DMS79 treated with DMSO at 0.1 percent for 48 hours (cell line): ENCODE data around the gene GLIS1.

ENCODE experiments used
- DNase-seq: peaks from one replicate; lab custom pipeline; 2025; lab: John Stamatoyannopoulos, UW

GLIS1 gene

DNA sequence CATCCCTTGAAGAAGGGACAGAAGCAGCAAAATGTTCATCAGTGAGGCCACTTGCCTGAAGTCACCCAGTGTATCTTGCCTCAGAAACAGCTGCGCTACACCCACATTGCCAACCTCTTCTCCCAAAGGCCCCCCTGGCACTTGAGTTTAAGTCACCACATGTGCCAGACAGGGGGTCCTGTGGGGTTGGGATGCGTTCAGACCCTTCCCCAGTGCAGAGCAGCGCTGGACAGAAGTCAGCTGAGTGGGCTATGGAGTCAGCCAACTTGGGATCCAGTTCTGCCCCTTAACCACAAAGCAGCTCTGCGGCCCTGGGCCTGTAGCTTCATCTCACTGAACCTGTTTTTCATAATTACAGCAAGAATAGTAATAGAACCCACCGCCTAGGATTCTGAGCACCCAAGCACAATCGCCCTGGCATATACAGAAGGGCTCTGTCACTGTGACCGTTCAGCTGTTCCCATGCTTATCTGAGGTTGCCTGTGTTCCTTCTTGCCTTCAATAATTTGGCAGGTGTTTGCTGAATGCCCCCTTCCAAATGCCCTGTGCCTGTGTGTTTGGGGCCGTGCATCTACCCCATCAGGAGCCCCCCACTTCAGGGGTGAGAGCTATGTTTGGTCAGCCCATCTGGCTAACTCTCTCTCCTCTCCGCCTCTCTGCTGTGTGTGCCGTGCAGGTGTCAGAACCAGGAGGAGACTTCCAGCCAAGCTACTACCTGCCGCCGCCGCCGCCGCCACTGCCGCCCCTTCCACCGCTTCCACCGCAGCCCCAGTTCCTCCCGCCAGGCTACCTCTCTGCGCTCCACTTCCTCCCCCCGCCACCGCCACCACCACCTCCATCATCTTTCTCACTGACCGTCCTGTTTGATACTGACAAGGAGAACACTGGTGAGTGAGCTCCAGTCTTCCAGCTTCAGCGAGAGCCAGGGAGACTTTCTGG, 274.7 kb downstream of the GLIS1 start:
- no peak for DNase-seq

DNA sequence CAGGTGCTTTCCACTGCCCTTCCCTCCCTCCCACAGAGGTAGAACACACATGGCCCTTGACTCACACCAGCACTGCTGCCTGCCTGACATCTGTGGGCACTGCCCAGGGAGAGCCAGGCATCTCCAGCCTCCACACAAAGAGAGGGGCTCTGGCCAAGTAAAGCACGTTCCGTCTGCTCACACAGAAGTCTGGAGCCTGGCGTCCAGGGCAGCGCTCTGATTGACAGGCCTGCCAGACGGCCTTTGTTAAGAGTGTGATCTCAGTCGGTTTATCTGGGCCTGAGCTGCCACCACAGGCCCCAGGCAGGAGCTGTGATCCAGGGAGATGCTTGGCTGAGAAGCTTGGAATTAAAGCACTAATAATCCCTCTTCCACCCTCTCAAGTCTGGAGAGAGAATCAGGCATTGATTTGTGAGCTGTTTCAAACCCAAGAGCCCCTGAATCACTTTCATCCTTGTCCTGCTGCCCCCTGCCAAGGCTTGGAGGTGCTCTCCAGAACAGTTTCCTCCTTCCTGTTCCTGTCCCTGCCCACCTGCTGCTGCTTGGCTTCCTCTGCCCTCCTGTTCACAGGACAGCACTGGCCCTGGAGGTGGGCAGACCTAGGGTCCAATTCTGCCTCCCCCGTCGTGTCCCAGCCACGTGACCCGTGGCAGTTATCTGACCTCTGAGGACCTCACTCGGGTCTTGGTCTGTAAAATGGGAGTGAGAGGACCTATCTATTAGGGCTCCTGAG, 276.0 kb downstream of the GLIS1 start:
- DNase-seq = no peak

DNA sequence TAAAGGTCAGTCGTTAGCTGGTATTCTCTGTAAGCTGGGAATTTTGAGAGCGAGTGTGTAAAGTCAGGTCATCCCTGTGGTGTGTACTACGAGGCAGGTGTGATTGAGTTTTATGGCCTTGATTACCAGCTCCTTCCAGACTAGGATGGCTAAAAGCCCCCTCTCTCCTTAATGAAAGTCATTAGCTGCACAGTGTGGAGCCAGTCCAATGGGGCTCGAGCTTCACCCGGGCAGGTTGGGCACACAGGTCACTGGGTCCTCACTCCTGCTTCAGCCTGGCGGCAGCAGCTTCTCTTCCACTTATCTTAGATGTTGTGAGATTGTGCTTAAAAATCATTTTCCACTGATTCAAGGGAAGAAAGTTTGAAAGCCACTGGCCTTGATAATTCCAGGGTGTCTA, 276.8 kb downstream of the GLIS1 start:
- no peak for DNase-seq

DNA sequence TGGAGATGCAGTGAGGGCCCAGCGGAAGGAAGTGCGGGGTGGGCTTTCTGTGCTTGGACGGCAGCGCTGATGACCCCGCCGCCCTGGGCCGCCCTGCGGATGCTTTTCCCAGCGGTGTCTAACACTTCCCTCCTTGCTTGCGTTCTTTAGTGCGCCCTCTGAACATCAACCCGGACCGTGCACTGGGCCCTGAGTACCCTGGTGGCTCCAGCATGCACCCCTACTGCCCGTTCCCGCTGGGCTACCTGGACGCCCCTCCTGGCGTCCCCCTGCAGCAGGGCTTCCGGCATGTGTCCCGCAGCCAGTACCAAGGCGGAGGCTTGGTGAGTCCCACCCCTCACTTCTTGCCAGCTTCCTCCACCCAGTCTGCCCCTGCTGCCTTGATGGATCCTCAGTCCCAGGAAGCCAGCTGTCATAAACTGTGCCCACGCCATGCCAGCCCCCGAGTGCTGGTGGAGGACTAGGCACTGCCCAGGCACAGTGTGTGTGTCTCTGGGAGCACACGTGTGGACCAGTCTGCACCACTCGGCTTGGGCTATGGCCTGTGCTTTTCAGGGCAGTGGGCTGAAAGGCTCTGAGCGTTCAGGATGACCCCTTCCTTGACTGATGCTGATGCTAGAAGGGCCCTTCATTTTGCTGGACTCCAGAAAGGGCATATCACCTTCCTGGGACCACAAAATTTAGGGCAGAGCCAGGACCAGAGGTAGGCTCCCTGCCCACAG, 277.5 kb downstream of the GLIS1 start:
- no peak for DNase-seq

DNA sequence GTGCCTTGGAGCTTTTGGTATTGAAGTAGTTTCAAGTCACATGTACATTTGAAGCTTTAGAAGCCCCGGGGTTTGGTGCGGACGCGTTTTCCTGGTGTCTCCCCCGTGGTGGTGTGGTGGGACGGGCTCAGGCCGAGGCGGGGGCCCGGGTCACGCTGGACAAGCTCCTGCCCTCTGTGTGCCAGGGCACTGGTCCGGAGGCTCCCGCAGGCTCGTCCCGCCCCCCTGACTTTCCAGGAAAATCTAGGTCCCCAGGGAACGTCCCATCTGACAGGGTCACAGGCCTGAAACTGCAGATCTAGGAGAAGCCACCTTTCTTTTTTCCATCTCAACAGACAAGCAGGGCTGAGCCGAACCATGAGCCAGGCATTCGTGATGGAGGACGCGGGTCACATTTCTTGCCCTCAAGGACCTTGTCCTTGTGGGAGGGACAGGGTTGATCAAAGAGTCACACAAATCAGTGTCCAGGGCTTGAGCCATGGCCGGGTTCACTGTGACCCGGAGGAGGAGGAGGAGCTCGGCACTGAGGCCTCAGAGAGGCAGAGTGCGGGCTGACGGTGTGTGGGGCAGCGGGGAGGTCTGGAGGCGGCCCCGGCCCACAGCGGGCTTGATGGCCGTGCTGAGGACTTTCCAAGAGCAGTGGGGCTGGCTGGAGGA, 278.2 kb downstream of the GLIS1 start:
- DNase-seq = no peak

DNA sequence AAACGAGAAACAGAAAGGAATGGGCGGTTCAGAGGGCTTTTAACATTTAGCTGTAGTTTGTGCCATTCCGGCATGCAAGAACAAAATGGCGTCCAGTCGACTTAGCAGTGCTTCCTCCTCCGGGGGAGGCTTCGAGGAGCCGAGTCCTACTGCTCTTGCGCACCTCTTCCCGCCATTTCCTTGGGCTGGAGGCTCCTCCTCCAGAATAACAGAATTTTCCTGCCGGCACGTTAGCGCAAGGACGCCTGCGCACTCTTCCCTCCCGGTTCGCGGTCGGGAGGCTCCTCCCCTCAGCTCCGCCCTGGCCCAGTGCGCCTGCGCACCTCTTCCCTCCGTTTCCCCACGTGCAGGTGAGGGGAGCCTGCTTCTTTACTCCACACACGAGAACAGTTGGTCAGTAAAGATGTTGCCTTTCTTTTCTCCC, 278.7 kb downstream of the GLIS1 start:
- no peak for DNase-seq

DNA sequence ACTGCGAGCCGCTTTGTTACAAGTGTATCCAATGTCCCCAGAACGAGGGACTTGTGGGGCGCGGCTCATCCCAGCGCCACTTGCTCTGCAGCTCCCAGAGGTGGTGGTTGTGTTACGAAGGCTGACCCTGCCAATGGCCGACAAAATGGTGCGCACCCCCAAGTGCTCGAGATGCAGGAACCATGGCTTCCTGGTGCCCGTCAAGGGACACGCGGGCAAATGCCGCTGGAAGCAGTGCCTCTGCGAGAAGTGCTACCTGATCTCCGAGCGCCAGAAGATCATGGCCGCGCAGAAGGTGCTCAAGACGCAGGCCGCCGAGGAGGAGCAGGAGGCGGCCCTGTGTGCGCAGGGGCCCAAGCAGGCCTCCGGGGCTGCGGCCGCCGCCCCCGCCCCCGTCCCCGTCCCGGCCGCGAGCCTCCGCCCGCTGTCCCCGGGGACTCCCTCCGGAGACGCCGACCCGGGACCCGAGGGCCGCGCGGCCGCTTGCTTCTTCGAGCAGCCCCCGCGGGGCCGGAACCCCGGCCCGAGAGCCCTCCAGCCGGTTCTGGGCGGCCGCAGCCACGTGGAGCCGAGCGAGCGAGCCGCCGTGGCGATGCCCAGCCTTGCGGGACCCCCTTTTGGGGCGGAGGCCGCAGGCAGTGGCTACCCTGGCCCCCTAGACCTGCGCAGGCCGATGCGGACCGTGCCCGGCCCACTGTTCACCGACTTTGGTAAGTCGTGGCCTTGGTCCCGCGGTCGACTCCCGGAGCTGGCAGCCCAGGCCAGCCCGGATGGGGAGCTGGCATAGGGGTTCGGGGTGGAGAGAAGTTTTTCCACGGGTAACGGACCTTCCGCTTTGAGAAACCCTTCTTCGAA, 279.4 kb downstream of the GLIS1 start, which contains the start of gene DMRTB1:
TSS of gene DMRTB1 (plus strand) at position 79 of the 855 bp plus-strand sequence. CDS start at position 134, 55 bp downstream.
- no peak for DNase-seq

DNA sequence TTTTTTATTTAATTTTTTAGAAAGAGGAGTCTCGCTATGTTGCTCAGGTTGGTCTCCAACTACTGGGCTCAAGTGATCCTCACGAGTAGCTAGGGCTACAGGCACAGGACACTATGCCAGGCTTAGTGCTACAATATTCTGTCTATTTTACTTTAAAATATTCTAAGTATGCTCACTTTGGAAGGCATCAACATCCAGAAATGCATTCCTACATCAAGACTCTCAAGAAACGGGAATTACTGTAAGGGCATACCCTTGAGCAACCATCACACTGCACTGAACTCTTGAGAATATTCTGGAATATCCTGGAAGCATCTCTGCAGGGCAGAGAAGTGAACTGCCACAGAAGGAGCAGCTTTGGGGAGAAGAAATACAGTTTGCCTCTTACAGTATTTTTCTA, 280.3 kb downstream of the GLIS1 start:
- DNase-seq = no peak
